A549 (cell line): Measurements from ENCODE around the gene SNAP29.

ENCODE experiments used
- CTCF ChIP-seq: fragments of >200 bp; sonication (Bioruptor Twin); formaldehyde crosslinking; IDR thresholded peaks from 3 replicates; pipeline ENCODE4 v1.5.1; 2016
- MAFK ChIP-seq: fragments of 450-650 bp; IDR thresholded peaks from 2 replicates; pipeline ENCODE4 v1.6.1; 2014; ENCODE audit not compliant: partially characterized antibody
- POLR2A ChIP-seq: IDR thresholded peaks from 2 replicates; pipeline ENCODE4 v1.6.1; 2012; ENCODE audit warnings: mild to moderate bottlenecking, low read length
- SREBF2 ChIP-seq: fragments of 450-650 bp; IDR thresholded peaks from 2 replicates; pipeline ENCODE4 v1.6.1; 2014; ENCODE audit warnings: mild to moderate bottlenecking, moderate library complexity

GRCh38 chr22:20873214-20873613, 14.4 kb downstream of the SNAP29 start:
- TF ChIP-seq CTCF = no peak
- TF ChIP-seq POLR2A = no peak
- TF ChIP-seq MAFK = no peak
- TF ChIP-seq SREBF2 = no peak
